GM21447 (cell line): ENCODE measurements around the gene HSF5.
"Not testable (repeated sequence)": the region's sequence is repeated elsewhere in the genome, so short reads cannot be mapped to it uniquely, and the experiment has no call there.

Source experiments
- ATAC-seq: cut with Tn5 transposase; IDR thresholded peaks from one replicate; pipeline ENCODE4 v1.9.1; 2021; ENCODE audit not compliant: unreplicated experiment

Gene HSF5

DNA sequence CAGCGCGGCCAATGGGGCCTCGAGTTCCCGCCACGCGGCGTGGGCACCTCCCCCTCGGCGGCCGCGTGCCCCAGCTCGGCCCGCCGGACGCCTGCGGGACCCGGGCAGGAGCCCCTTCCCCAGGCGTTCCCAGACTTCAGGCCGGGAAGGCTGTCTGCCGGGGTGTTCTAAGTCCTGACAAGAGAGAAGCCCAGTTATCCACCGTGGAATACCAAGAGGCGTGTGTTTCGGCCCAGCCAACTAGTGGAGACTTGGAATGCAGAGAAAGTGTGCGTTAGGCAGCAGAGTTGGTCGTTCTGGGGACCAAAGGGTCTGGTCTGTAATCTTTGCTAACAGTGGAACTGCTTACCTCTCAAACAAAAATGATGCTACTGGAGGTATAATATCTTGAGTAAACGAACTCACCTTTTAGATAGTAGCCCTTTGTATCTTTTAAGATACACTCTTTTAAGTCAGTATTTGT is 251 bp upstream of the HSF5 start:
- no peak for ATAC-seq

DNA sequence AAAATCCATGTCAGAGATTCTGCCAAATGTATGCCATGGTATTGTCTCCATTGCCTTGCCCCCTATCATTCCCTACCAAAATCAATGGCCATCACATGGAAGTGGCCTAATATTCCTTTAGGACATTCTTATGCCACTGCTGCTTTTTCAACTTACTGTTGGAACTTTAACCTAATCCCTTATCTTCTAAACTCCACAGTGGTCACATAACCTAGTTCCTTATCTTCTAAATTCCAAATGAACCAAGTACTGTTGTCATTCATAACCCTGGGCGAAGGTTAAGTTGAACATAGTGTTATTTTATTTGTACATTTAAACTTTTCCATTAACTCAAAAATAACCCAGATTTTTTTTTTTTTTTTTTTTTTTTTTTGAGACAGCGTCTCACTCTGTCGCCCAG is 3.6 kb downstream of the HSF5 start:
- no peak for ATAC-seq

- ATAC-seq, result not testable (repeated sequence)
Measured at GRCh38 chr17:58481798-58482197, 6.4 kb downstream of the HSF5 start.

GRCh38 chr17:58480090-58480489 is 8.1 kb downstream of the HSF5 start:
- ATAC-seq, result no peak

- no peak for ATAC-seq
Measured at GRCh38 chr17:58476812-58477211, 11.4 kb downstream of the HSF5 start.

GRCh38 chr17:58475985-58476384 is 12.2 kb downstream of the HSF5 start:
- no peak for ATAC-seq

GRCh38 chr17:58470356-58470755 is 17.9 kb downstream of the HSF5 start:
- no peak for ATAC-seq

- ATAC-seq, result no peak
Measured at GRCh38 chr17:58468944-58469343, 19.3 kb downstream of the HSF5 start.

DNA sequence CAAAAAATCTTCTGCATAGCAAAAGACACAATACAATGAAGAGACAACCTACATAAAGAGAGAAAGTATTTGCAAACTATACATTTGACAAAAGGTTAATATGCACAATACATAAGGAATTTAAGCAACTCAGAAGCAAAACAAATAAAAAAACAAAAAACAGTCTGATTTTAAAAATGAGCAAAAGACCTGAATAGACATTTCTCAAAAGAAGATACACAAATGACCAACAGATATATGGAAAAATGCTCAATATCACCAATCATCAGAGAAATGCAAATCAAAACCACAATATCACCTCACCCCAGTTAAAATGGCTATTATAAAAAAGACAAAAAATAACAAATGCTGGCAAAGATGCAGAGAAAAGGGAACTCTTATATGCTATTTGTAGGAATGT is 32.7 kb downstream of the HSF5 start:
- no peak for ATAC-seq

DNA sequence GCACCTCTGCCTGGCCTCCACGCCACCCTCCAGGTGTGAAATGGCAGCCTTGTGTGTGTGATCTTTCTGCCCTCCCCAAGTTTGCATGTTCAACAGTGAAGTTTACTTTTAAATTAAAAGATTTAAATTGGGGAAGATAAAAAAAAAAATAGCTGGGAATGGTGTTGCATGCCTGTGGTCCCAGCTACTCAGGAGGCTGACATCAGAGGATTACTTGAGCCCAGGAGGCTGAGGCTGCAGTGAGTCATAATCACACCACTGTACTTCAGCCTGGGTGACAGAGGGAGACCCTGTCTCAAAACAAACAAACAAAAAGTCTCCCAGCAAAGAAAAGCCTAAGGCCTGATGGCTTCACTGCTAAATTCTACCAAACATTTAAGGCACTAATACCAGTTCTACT is 35.5 kb downstream of the HSF5 start:
- ATAC-seq, result no peak

- ATAC-seq, result no peak
Measured at GRCh38 chr17:58447039-58447975, 40.9 kb downstream of the HSF5 start.

GRCh38 chr17:58446086-58446485 is 42.1 kb downstream of the HSF5 start:
- ATAC-seq, result no peak

DNA sequence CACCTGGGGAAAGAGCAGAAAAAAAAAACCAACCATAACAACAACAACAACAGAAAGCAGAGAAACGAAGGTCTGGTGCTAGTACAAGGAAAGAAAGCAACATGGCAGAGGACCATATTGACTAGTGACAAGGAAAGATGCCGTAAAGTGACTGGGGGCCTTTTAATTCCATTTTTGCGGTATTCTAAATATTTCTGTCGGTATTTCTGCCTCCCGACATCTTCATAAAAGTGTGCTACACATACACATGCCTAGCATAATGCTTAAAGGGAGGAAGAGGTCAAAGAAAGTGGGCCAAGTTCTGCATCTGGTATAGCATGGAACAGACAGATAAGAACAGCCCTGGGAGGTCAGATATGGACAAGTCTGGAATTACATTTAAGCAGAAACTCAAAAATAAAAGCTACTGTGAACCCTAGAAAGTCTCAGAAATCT is 51.4 kb downstream of the HSF5 start:
- no peak for ATAC-seq

DNA sequence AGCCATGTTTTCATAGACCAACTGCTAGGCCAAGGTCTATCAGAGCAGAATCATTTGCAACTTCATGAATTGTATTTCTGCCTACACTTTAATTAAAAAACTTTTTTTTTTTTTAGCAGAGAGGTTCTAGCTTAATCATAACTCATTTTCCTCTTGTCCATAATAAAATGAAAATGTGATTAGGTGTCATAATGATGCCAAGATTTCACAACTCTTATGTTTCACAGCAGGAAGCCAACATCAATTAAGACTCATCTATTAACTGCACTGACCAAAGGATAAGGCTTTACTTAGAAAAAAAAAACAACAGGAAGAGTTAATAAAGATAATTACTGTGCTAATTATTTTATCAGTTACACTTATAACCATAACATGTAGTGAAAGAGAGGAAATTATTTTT is 52.0 kb downstream of the HSF5 start:
- no peak for ATAC-seq

DNA sequence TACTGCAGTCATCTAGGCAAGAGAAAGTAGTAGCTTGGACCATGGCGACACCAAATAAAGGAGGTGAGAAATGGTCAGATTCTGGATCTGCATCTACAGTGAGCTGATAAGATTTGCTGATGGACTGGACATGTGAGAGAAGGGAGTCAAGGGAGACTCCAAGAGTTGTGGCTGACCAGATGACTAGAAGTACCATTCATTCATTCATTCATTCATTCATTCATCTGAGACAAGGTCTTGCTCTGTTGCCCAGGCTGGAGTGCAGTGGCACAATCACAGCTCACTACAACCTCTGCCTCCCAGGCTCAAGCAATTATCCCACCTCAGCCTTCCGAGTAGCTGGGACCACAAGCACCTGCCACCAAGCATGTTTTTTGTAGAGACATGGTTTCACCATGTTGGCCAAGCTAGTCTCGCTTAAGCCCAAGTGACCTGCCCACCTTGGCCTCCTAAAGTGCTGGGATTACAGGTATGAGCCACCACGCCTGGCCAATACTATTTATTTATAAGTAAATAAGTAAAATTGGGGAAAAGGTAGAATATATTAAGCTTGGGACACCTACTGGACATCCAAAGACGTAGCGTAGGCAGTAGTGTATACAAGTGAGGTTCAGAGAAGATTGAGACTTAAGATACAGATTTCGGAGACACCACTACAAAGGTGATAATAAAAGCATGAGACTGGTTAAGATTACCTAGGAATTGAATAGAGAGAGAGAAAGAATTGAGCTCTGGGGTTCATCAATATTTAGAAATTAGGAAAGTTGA is 55.2 kb downstream of the HSF5 start:
- ATAC-seq, result no peak

GRCh38 chr17:58427807-58428206 is 60.4 kb downstream of the HSF5 start:
- ATAC-seq, result no peak

GRCh38 chr17:58421711-58422110 is 66.5 kb downstream of the HSF5 start:
- ATAC-seq, result no peak

DNA sequence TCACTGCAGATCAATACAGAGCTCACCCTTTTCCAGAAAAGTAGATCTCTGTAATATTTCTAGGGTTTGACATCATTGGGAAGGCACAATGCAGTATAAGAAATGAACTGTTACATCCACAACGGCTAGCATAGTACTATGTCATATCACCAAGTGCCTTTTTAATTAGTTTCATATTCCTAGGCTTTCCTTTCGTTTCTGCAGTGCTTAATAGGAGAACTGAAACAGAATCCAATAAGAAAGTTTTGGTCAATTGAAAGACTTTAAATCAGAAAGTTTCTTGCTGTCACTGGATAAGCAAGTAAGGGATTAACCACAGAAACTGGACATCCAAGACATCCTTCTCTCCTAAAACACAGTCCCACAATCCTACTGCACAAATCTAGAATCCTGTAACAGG is 67.4 kb downstream of the HSF5 start:
- ATAC-seq, result no peak

DNA sequence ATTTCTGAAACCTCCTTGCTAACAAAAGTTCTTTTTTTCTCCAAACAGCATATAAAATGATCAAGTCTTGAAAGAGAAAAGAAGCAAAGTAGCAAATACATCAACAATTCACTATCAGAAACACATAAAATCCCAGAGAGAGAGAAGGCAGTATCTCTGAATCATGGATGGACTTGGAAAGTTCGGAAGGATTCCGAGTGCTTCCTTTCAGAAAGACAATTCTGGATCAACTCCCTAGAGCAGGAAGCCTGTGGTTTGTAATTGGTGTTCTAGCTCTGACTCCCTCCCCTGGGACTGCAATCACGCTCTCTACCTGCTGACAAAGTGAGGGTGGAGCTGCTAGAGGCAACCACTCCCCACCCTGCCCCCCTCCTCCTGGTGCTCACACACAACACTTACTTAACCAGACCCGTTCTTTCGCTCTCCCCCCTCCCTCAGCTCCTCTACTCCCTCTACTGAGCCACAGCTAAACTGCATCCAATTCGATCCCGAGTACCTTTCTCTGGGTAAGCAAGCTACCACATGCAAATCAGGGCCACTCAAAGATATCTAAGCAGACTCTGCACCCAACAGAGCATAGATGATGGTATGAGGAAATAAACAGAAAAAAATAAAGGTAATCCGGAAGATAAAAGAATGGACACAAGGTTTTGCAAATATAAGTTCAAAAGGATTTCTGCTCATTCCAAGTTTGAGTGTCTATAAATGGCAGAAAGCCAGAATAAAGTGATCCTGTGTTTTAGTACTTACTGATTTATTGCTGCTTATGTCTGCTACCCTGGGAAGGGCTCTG is 70.7 kb downstream of the HSF5 start, which contains the start of gene RNF43:
Gene RNF43 (minus strand): TSS at position 235 of the 793 bp plus-strand sequence. CDS start 1,957 bp downstream, outside the sequence.
- peak; percentile 95 for ATAC-seq

DNA sequence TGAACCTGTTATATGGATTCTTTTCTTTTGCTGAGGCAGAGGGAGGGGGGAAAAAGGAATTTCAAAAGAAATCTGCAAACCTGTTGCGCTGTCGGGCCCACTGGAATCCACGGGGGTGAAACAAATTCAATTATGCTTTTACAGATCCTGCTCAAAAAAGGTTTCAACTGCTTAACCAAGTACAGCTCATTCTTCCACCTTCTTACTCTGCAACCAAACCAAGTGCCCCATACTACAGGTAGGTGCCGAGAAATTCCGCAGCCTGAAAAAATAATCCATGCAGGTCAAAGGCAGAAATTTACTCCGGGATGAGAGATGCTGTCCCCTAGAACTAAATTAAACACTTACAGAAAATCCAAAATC is 71.3 kb downstream of the HSF5 start:
- no peak for ATAC-seq

- no peak for ATAC-seq
Measured at GRCh38 chr17:58416396-58416795, 71.8 kb downstream of the HSF5 start.
